Liver (tissue), 9 donors: ENCODE results near the gene CYSRT1. TPM values are rescaled to one million over a fixed set of nuclear protein-coding genes. Genes with fewer than 3 reads are reported as not detected.

Experiments
- DNase-seq: peaks from one replicate; pipeline ENCODE4 v3.0.0-alpha.2; 2017; ENCODE audit warnings: low spot score
- H3K27ac ChIP-seq, 2 donors: one replicate each; pipeline ENCODE4 v1.7.0; 2013; ENCODE audit warnings: inconsistent platforms in 2 of 2, low read length in 2 of 2, control low read depth in 1 of 2, low read depth in 1 of 2, mild to moderate bottlenecking in 1 of 2
- H3K27me3 ChIP-seq, 4 donors: one replicate each; pipeline versions ENCODE4 v1.6.1 to v1.7.0; 2013; ENCODE audit warnings: low read length in 3 of 4, inconsistent platforms in 1 of 4, mild to moderate bottlenecking in 1 of 4, moderate library complexity in 1 of 4; ENCODE audit not compliant: control insufficient read depth in 4 of 4, insufficient read depth in 4 of 4
- H3K36me3 ChIP-seq, 4 donors: one replicate each; pipeline versions ENCODE4 v1.6.1 to v1.7.0; 2013; ENCODE audit warnings: low read length in 3 of 4, mild to moderate bottlenecking in 3 of 4, low read depth in 1 of 4, moderate library complexity in 1 of 4; ENCODE audit not compliant: control insufficient read depth in 4 of 4, insufficient read depth in 3 of 4
- H3K4me1 ChIP-seq, 4 donors: one replicate each; pipeline versions ENCODE4 v1.6.1 to v1.7.0; 2013; ENCODE audit warnings: low read length in 3 of 4, mild to moderate bottlenecking in 3 of 4, moderate library complexity in 1 of 4; ENCODE audit not compliant: control insufficient read depth in 4 of 4, insufficient read depth in 4 of 4
- H3K4me3 ChIP-seq, 3 donors: one replicate each; pipeline versions ENCODE4 v1.6.1 to v1.7.0; 2013; ENCODE audit warnings: low read length in 3 of 3, control low read depth in 1 of 3, low read depth in 1 of 3, mild to moderate bottlenecking in 1 of 3
- H3K9ac ChIP-seq, 2 donors: one replicate each; pipeline ENCODE4 v1.7.0; 2013; ENCODE audit warnings: low read length in 2 of 2, mild to moderate bottlenecking in 2 of 2, moderate library complexity in 2 of 2, control low read depth in 1 of 2, low read depth in 1 of 2
- H3K9me3 ChIP-seq, 4 donors: one replicate each; pipeline versions ENCODE4 v1.6.1 to v1.7.0; 2013; ENCODE audit warnings: low read length in 3 of 4; ENCODE audit not compliant: control insufficient read depth in 4 of 4
- CTCF ChIP-seq: fragments of 150-350 bp; IDR thresholded peaks from 2 replicates; pipeline ENCODE4 v1.5.1; 2017; ENCODE audit warnings: improper control_type of control experiment, low read depth, low read length; ENCODE audit not compliant: missing input control
- FOXA2 ChIP-seq: IDR thresholded peaks from 2 replicates; pipeline ENCODE4 v1.6.1; 2016; ENCODE audit warnings: antibody characterized with exemption
- GABPA ChIP-seq, 2 donors: IDR thresholded peaks in 1 of 2; conservative IDR thresholded peaks in 1 of 2; 2 replicates each; pipeline ENCODE4 v1.6.1; 2016; ENCODE audit warnings: antibody characterized with exemption in 2 of 2, mild to moderate bottlenecking in 1 of 2, moderate library complexity in 1 of 2
- NR2F2 ChIP-seq: IDR thresholded peaks from 2 replicates; pipeline ENCODE4 v1.6.1; 2016; ENCODE audit warnings: antibody characterized with exemption
- RAD21 ChIP-seq, 2 donors: IDR thresholded peaks; 2 replicates each; pipeline ENCODE4 v1.6.1; 2016; ENCODE audit warnings: antibody characterized with exemption in 2 of 2, mild to moderate bottlenecking in 2 of 2
- REST ChIP-seq: IDR thresholded peaks from 2 replicates; pipeline ENCODE4 v1.6.1; 2016; ENCODE audit warnings: antibody characterized with exemption, mild to moderate bottlenecking
- RXRA ChIP-seq, 2 donors: IDR thresholded peaks; 2 replicates each; pipeline ENCODE4 v1.6.1; 2017 to 2018; ENCODE audit warnings: antibody characterized with exemption in 2 of 2, mild to moderate bottlenecking in 1 of 2
- WGBS: extraction: QIAGEN DNeasy Blood & Tissue Kit; methylation state at CpG from one replicate; pipeline ENCODE4 v1.1.7; 2013; 5-methylcytosine and 5-hydroxymethylcytosine counted together
- polyA plus RNA-seq, 2 donors: library from polyadenylated mRNA; stranded (reverse) in 1 of 2; unstranded in 1 of 2; fragments of 200-250 nt in 1 of 2; fragments of >200 nt in 1 of 2; fragmentation: Nextera tagmentation in 1 of 2; extraction: Ambion mirVana in 1 of 2; gene quantifications; one replicate each; pipeline versions ENCODE4 v1.2.1 to v1.2.3, GENCODE V29; 2013 to 2015
- total RNA-seq, 2 donors: library from RNA; depleted of rRNA; stranded (reverse); fragments of >200 nt; gene quantifications; one replicate each; pipeline ENCODE4 v1.2.3, GENCODE V29; 2014
- donor health status: healthy.
- donor health status: healthy.
- donor health status: healthy.
- donor health status: healthy.
- donor health status: healthy.

Gene CYSRT1
- total and polyA plus RNA-seq, 4 donors = 0.14 to 0.50 (median 0.20) TPM

- no peak for TF ChIP-seq RXRA (IDR thresholded peaks at IDR 0.05)
- Histone ChIP-seq H3K4me3 (no peak overlapping the region), H3K9ac (no peak overlapping the region), H3K27me3 (no peaks in the 10 kb centered on the region), H3K9me3 (no peaks in the 10 kb centered on the region), H3K4me1 (peaks cover 5 to 22% (median 8%) of the 10 kb centered on the region in 4 donors), H3K36me3 (no peaks in the 10 kb centered on the region), H3K27ac (no peak overlapping the region)
- 78% methylated on average over 18 of the region's 18 CpGs for WGBS
- no peak for DNase-seq
These were observed 9.9 kb downstream of the CYSRT1 start for GRCh38 chr9:137234758-137235423.

- H3K4me3 ChIP-seq = no peak overlapping the region
- no peaks in the 10 kb centered on the region for H3K9me3 ChIP-seq
- H3K27me3 ChIP-seq = no peaks in the 10 kb centered on the region
- no peak for TF ChIP-seq NR2F2
- TF ChIP-seq FOXA2 = no peak
- no peak for TF ChIP-seq RXRA (IDR thresholded peaks at IDR 0.05)
- TF ChIP-seq GABPA (IDR thresholded peaks at IDR 0.05 in 1 of 2, conservative IDR thresholded peaks at IDR 0.05 in 1 of 2) = no peak
- peaks cover 5 to 26% (median 8%) of the 10 kb centered on the region in 4 donors for H3K4me1 ChIP-seq
- H3K9ac ChIP-seq = no peak overlapping the region
- no peak for DNase-seq
- H3K27ac ChIP-seq = no peak overlapping the region
- no peaks in the 10 kb centered on the region for H3K36me3 ChIP-seq
- 63% methylated on average over 35 of the region's 35 CpGs for WGBS
These were observed 10.7 kb downstream of the CYSRT1 start for GRCh38 chr9:137235424-137236237.

- no peaks in the 10 kb centered on the region for H3K36me3 ChIP-seq
These were observed 11.4 kb downstream of the CYSRT1 start for GRCh38 chr9:137236238-137236935.

More at GRCh38 chr9:137236238-137236935, 11.4 kb downstream of the CYSRT1 start:
- H3K27ac ChIP-seq = no peak overlapping the region
- no peak for TF ChIP-seq REST
- no peak for TF ChIP-seq NR2F2
- TF ChIP-seq CTCF = peak; percentile 100
- peak; percentile 89 to 93 for TF ChIP-seq RAD21 (IDR thresholded peaks at IDR 0.05)
- H3K27me3 ChIP-seq = no peaks in the 10 kb centered on the region
- no peak overlapping the region for H3K9ac ChIP-seq
- H3K9me3 ChIP-seq = no peaks in the 10 kb centered on the region
- WGBS = 13% methylated on average over 31 of the region's 31 CpGs
- H3K4me3 ChIP-seq = no peak overlapping the region
- DNase-seq = peak; percentile 92
- peaks cover 5 to 26% (median 8%) of the 10 kb centered on the region in 4 donors for H3K4me1 ChIP-seq
